Mononuclear cell (primary cell): ENCODE data around the gene NFYA. TPM values are rescaled to one million over a fixed set of nuclear protein-coding genes. Genes with fewer than 3 reads are reported as not detected.

Source experiments
- H3K27me3 ChIP-seq: 2 replicates; pipeline ENCODE4 v1.6.0; 2011; ENCODE audit warnings: low read length, control low read depth; ENCODE audit not compliant: insufficient read depth
- H3K4me1 ChIP-seq: 2 replicates; pipeline ENCODE4 v1.5.1; 2011; ENCODE audit warnings: mild to moderate bottlenecking, low read length, control low read depth; ENCODE audit not compliant: insufficient read depth
- H3K4me3 ChIP-seq: 2 replicates; pipeline ENCODE4 v1.5.1; 2011; ENCODE audit warnings: mild to moderate bottlenecking, low read length, moderate library complexity
- H3K9me3 ChIP-seq: 2 replicates; pipeline ENCODE4 v1.5.1; 2011; ENCODE audit warnings: low read depth, mild to moderate bottlenecking, control low read depth, low read length
- total RNA-seq: library from RNA; depleted of rRNA; stranded (reverse); fragments of >200 nt; gene quantifications from one replicate; pipeline ENCODE4 v1.2.3, GENCODE V29; 2012

Gene NFYA
- total RNA-seq: 16.6 TPM

GRCh38 chr6:41072836-41073202 is at the start of gene NFYA:
NFYA (plus strand) TSS chr6:41072974; CDS start chr6:41079090, 6,116 bp downstream.
- H3K4me3 ChIP-seq: peak within 1 kb of the TSS; percentile 91
- no peaks in the 10 kb centered on the region for H3K27me3 ChIP-seq
- peaks cover 30% of the 10 kb centered on the region for H3K4me1 ChIP-seq
- no peaks in the 10 kb centered on the region for H3K9me3 ChIP-seq

GRCh38 chr6:41023114-41023513 is 49.7 kb upstream of the NFYA start:
- no peak overlapping the region for H3K4me3 ChIP-seq
- peaks cover 9% of the 10 kb centered on the region for H3K4me1 ChIP-seq
- H3K27me3 ChIP-seq: no peaks in the 10 kb centered on the region
- H3K9me3 ChIP-seq: no peaks in the 10 kb centered on the region

- Histone ChIP-seq H3K9me3 (no peaks in the 10 kb centered on the region), H3K27me3 (no peaks in the 10 kb centered on the region), H3K4me3 (no peak overlapping the region), H3K4me1 (peaks cover 20% of the 10 kb centered on the region)
Observed at GRCh38 chr6:41025966-41026530, 46.7 kb upstream of the NFYA start.

- no peaks in the 10 kb centered on the region for H3K27me3 ChIP-seq
- H3K4me3 ChIP-seq: peak overlapping the region; percentile 50
- peaks cover 20% of the 10 kb centered on the region for H3K4me1 ChIP-seq
- H3K9me3 ChIP-seq: no peaks in the 10 kb centered on the region
Observed at GRCh38 chr6:41027241-41027640, 45.5 kb upstream of the NFYA start.

GRCh38 chr6:41027799-41028560 is 44.8 kb upstream of the NFYA start:
- peak overlapping the region; percentile 50 for H3K4me3 ChIP-seq
- H3K27me3 ChIP-seq: no peaks in the 10 kb centered on the region
- no peaks in the 10 kb centered on the region for H3K9me3 ChIP-seq
- peaks cover 20% of the 10 kb centered on the region for H3K4me1 ChIP-seq

GRCh38 chr6:41028561-41029412 is 44.0 kb upstream of the NFYA start:
- Histone ChIP-seq H3K4me1 (peaks cover 20% of the 10 kb centered on the region), H3K9me3 (no peaks in the 10 kb centered on the region), H3K27me3 (no peaks in the 10 kb centered on the region), H3K4me3 (peak overlapping the region; percentile 50)

- Histone ChIP-seq H3K4me3 (no peak overlapping the region), H3K27me3 (no peaks in the 10 kb centered on the region), H3K9me3 (no peaks in the 10 kb centered on the region), H3K4me1 (peaks cover 14% of the 10 kb centered on the region)
Observed at GRCh38 chr6:41032830-41033229, 39.9 kb upstream of the NFYA start.

- H3K27me3 ChIP-seq: no peaks in the 10 kb centered on the region
- peaks cover 4% of the 10 kb centered on the region for H3K4me1 ChIP-seq
- no peak overlapping the region for H3K4me3 ChIP-seq
- H3K9me3 ChIP-seq: no peaks in the 10 kb centered on the region
Observed at GRCh38 chr6:41033776-41034175, 39.0 kb upstream of the NFYA start.

GRCh38 chr6:41036186-41036585 is 36.6 kb upstream of the NFYA start:
- no peak overlapping the region for H3K4me3 ChIP-seq
- no peaks in the 10 kb centered on the region for H3K9me3 ChIP-seq
- no peaks in the 10 kb centered on the region for H3K4me1 ChIP-seq
- H3K27me3 ChIP-seq: no peaks in the 10 kb centered on the region

GRCh38 chr6:41036601-41037000 is 36.2 kb upstream of the NFYA start:
- Histone ChIP-seq H3K9me3 (no peaks in the 10 kb centered on the region), H3K4me1 (no peaks in the 10 kb centered on the region), H3K27me3 (no peaks in the 10 kb centered on the region), H3K4me3 (no peak overlapping the region)

GRCh38 chr6:41037107-41037900 is 35.5 kb upstream of the NFYA start:
- Histone ChIP-seq H3K4me1 (no peaks in the 10 kb centered on the region), H3K9me3 (no peaks in the 10 kb centered on the region), H3K27me3 (no peaks in the 10 kb centered on the region), H3K4me3 (no peak overlapping the region)

- Histone ChIP-seq H3K4me3 (no peak overlapping the region), H3K9me3 (no peaks in the 10 kb centered on the region), H3K27me3 (no peaks in the 10 kb centered on the region), H3K4me1 (no peaks in the 10 kb centered on the region)
Observed at GRCh38 chr6:41038205-41038604, 34.6 kb upstream of the NFYA start.

- Histone ChIP-seq H3K4me1 (no peaks in the 10 kb centered on the region), H3K27me3 (no peaks in the 10 kb centered on the region), H3K9me3 (no peaks in the 10 kb centered on the region), H3K4me3 (no peak within 1 kb of the TSS)
Observed at GRCh38 chr6:41039060-41039998, 33.4 kb upstream of the NFYA start, which contains the start of gene UNC5CL. UNC5CL (minus strand) TSS chr6:41039221; CDS start chr6:41035074, 4,147 bp downstream.
